Tibial nerve (tissue), 4 donors: ENCODE measurements around the gene KAT6B. TPM values are rescaled to one million over a fixed set of nuclear protein-coding genes. Genes with fewer than 3 reads are reported as not detected.
A peak's percentile ranks its signal among the peaks of the same experiment; 100 is the strongest.

Source experiments
- DNase-seq, 2 donors: peaks; one replicate each; pipeline ENCODE4 v3.0.0-alpha.2; 2019; ENCODE audit warnings: low spot score in 2 of 2
- H3K27ac ChIP-seq, 4 donors: fragments of 200-600 bp; sonication (generic) in 3 of 4; one replicate each; pipeline ENCODE4 v1.5.1; 2017 to 2019; ENCODE audit warnings: mild to moderate bottlenecking in 1 of 4
- H3K27me3 ChIP-seq, 2 donors: fragments of 200-600 bp; sonication (generic) in 1 of 2; one replicate each; pipeline versions ENCODE4 v1.5.1 to v1.6.0; 2017 to 2019
- H3K36me3 ChIP-seq, 3 donors: fragments of 200-600 bp; sonication (generic); one replicate each; pipeline ENCODE4 v1.5.1; 2018 to 2019
- H3K4me1 ChIP-seq, 4 donors: fragments of 200-600 bp; sonication (generic) in 3 of 4; one replicate each; pipeline ENCODE4 v1.5.1; 2017 to 2019
- H3K4me3 ChIP-seq, 4 donors: fragments of 200-600 bp; sonication (generic) in 3 of 4; one replicate each; pipeline ENCODE4 v1.5.1; 2017 to 2019; ENCODE audit warnings: mild to moderate bottlenecking in 1 of 4, moderate library complexity in 1 of 4
- H3K9me3 ChIP-seq, 4 donors: fragments of 200-600 bp; sonication (generic) in 3 of 4; one replicate each; pipeline ENCODE4 v1.5.1; 2017 to 2019
- EP300 ChIP-seq, 2 donors: sonication (generic); formaldehyde crosslinking; IDR thresholded peaks; one replicate each; pipeline ENCODE4 v1.6.1; 2017; ENCODE audit warnings: antibody characterized with exemption in 2 of 2, mild to moderate bottlenecking in 1 of 2
- POLR2A ChIP-seq, 2 donors: fragments of 450-650 bp; IDR thresholded peaks; one replicate each; pipeline ENCODE4 v1.6.1; 2017; ENCODE audit warnings: antibody characterized with exemption in 2 of 2, mild to moderate bottlenecking in 2 of 2, moderate library complexity in 2 of 2
- WGBS, 2 donors: methylation state at CpG; one replicate each; pipeline ENCODE4 v1.1.5; 2018; 5-methylcytosine and 5-hydroxymethylcytosine counted together
- total RNA-seq, 4 donors: library from RNA; depleted of rRNA; stranded (reverse); fragments of >200 nt; gene quantifications; one replicate each; pipeline ENCODE4 v1.1.0, GENCODE V29; 2016
- TF ChIP-seq, protein P1 (sequence below), 5 experiments: fragments of 200-600 bp in 3 of 5; fragments of 450-650 bp in 2 of 5; sonication (generic) in 3 of 5; IDR thresholded peaks; one replicate each; pipeline ENCODE4 v1.5.1; 2016 to 2019; ENCODE audit warnings: antibody characterized with exemption in 5 of 5, mild to moderate bottlenecking in 3 of 5, moderate library complexity in 2 of 5

The KAT6B gene
- total RNA-seq, 4 donors from 2014 or later = 42.3 to 59.7 (median 45.6) TPM

DNA sequence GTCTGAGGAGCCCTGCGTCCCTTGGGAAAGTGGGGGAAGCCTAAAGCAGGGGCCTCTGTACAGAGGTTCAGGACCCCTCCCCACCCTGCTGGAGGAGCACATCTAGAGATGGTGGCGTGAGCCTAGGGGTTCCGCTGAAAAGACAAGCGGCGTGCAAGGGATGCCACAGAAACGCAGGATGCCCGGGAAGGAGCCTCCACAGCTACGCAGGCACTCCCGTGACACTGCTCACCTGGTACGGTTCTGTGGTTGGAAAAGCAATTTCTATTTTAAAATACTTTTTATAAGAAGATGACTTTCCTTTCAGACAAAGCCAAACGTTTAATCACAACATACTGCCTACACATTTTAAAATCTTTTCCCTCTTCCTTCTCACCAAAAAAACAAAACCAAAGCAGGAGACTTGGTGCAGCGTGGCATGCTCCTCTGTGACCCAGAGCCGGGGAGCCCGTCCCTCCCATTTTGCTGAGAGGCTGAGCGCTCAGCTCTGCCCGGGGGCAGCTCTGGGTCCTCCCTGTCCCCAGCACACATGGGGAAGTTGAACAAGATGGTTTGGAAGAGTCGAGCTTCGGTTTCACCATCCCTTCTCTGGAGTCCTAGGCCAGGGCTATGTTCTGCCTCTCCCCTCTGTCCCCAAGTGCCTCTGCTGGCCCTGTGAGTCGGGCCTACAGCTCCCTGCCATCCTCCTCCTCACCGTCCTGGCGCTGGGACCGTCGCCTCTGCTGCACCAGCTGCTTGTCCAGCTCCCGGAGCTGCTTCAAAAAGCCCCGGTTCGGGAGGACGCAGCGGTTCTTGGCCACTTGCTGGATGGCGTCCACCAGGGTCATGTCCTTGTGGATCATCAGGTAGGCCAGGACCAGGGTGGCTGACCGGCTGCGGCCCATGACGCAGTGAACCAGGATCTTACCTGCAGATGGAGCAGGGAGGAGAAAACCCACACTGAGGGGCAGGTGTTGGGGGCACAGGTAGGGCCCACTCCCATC, 211.1 kb downstream of the KAT6B start:
- TF ChIP-seq EP300 (IDR thresholded peaks at IDR 0.05) = no peak
- TF ChIP-seq, protein P1, sequence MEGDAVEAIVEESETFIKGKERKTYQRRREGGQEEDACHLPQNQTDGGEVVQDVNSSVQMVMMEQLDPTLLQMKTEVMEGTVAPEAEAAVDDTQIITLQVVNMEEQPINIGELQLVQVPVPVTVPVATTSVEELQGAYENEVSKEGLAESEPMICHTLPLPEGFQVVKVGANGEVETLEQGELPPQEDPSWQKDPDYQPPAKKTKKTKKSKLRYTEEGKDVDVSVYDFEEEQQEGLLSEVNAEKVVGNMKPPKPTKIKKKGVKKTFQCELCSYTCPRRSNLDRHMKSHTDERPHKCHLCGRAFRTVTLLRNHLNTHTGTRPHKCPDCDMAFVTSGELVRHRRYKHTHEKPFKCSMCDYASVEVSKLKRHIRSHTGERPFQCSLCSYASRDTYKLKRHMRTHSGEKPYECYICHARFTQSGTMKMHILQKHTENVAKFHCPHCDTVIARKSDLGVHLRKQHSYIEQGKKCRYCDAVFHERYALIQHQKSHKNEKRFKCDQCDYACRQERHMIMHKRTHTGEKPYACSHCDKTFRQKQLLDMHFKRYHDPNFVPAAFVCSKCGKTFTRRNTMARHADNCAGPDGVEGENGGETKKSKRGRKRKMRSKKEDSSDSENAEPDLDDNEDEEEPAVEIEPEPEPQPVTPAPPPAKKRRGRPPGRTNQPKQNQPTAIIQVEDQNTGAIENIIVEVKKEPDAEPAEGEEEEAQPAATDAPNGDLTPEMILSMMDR (IDR thresholded peaks at IDR 0.05) = no peak
- TF ChIP-seq POLR2A (IDR thresholded peaks at IDR 0.05) = no peak
- H3K36me3 ChIP-seq = peaks cover 0 to 7% (median 0%) of the 10 kb centered on the region in 3 donors
- H3K9me3 ChIP-seq = no peaks in the 10 kb centered on the region
- WGBS, 2 donors = 95% methylated on average over 32 of the region's 32 CpGs
- H3K4me1 ChIP-seq = peaks cover 0 to 7% (median 0%) of the 10 kb centered on the region in 4 donors
- DNase-seq = no peak
- H3K27me3 ChIP-seq = no peaks in the 10 kb centered on the region
- no peak overlapping the region for H3K4me3 ChIP-seq
- H3K27ac ChIP-seq = no peak overlapping the region

GRCh38 chr10:75038335-75038734, 211.9 kb downstream of the KAT6B start:
- peak overlapping the region in 1 of 4 donors; percentile 38 for H3K27ac ChIP-seq
- 39 to 66% methylated on average over 6 to 7 of the region's 7 CpGs for WGBS, 2 donors
- H3K36me3 ChIP-seq = peaks cover 0 to under 1% (median 0%) of the 10 kb centered on the region in 3 donors
- TF ChIP-seq, protein P1 (IDR thresholded peaks at IDR 0.05) = no peak
- TF ChIP-seq POLR2A (IDR thresholded peaks at IDR 0.05) (no peak), EP300 (IDR thresholded peaks at IDR 0.05) (no peak)
- H3K4me1 ChIP-seq = peaks cover 0 to 7% (median 0%) of the 10 kb centered on the region in 4 donors
- H3K27me3 ChIP-seq = peaks cover 0 to 1% of the 10 kb centered on the region in 2 donors
- DNase-seq = no peak
- H3K9me3 ChIP-seq = no peaks in the 10 kb centered on the region
- no peak overlapping the region for H3K4me3 ChIP-seq

DNA sequence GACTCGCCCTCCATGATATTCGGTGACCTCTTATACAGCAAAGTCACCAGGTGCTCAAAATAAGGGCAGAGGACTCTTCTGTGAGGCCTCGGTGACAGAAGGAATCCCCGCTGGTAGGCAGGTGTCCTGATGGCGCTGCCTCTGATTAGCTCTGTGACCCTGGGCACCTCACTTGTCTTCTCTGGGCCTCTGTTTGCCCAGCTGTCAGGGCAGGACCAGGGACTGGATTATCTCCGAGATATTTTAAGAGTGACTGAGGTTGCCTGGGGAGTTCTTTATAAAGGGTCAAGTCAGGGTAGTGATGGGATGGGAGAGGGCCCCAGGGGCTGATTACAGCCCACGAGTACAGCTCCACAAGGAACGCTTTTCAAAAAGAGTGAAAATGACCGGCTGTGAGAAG, 214.2 kb downstream of the KAT6B start:
- 91 to 92% methylated on average over 9 of the region's 9 CpGs for WGBS, 2 donors
- TF ChIP-seq, protein P1 (IDR thresholded peaks at IDR 0.05) = no peak
- no peak for TF ChIP-seq POLR2A (IDR thresholded peaks at IDR 0.05)
- no peak for TF ChIP-seq EP300 (IDR thresholded peaks at IDR 0.05)
- DNase-seq = no peak
- Histone ChIP-seq H3K4me1 (peaks cover 0 to 7% (median 0%) of the 10 kb centered on the region in 4 donors), H3K36me3 (no peaks in the 10 kb centered on the region), H3K27me3 (peaks cover 0 to 12% of the 10 kb centered on the region in 2 donors), H3K9me3 (no peaks in the 10 kb centered on the region), H3K4me3 (no peak overlapping the region), H3K27ac (no peak overlapping the region)

- Histone ChIP-seq H3K4me3 (no peak overlapping the region), H3K27me3 (peaks cover 0 to 12% of the 10 kb centered on the region in 2 donors), H3K9me3 (no peaks in the 10 kb centered on the region), H3K4me1 (peaks cover 0 to 7% (median 0%) of the 10 kb centered on the region in 4 donors), H3K36me3 (no peaks in the 10 kb centered on the region), H3K27ac (no peak overlapping the region)
- no peak for TF ChIP-seq EP300 (IDR thresholded peaks at IDR 0.05)
- TF ChIP-seq, protein P1 (IDR thresholded peaks at IDR 0.05) = no peak
- TF ChIP-seq POLR2A (IDR thresholded peaks at IDR 0.05) = no peak
- DNase-seq = no peak
- WGBS, 2 donors = 91 to 92% methylated on average over 1 of the region's 1 CpG
Observed at GRCh38 chr10:75042292-75042974, 216.0 kb downstream of the KAT6B start.
